ENCODE data around the gene ILF2. TPM values are rescaled to one million over a fixed set of nuclear protein-coding genes. Genes with fewer than 3 reads are reported as not detected.

ILF2 gene
- polyA plus RNA-seq, 1 of the 3 experiments (the other 2 are of a cell fraction) = 189 TPM

DNA sequence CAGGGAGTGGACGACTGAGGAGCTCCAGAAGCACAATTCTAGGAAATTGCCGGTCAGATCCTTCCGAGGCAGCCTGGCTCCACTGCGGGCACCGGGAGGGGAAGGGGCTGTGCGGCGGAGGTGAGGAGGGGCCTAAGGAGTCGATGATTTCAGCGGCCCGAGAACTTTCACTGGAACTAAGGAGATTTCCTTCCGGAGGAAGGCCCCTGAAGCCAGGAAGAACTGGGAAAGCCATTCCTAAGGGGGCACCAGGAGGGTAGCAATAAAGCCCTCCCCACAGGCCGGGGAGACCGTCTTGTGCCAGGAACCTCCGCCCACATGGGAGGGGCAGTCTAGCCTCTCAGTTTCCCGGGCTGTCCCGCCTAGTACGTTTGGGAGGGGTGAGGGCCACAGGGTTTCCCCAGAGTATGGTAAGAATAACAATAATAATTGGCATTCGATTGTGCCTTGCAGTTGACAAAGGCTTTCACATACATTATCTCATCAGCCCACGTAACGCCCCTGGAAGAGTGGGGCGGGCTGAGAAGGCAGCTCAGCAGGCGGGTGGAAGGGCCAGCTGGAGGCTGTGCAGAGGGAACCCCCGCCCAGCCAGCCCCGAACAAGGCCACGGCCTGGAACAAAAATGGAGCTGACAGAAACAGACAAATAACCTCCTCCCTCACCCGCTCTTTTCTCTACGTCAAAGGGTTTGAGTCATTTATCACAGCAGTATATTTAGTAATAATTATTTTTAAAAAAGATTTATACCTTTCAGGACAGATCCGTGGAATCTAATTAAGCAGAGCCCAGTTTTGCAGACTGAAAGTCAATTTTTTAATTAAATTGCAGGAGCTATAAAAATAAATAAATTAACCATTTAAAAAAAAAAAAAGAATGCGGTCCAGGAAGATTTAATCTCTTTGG, 27.5 kb upstream of the ILF2 start:
- POLR2A ChIA-PET = no interaction called here
- no peak overlapping the region for H3K9ac ChIP-seq
- H4K20me1 ChIP-seq (ENCODE audit: insufficient read depth) = no peaks in the 10 kb centered on the region
- peak overlapping the region; percentile 74; the same call in 1 of the 2 replicates for H2AFZ ChIP-seq (ENCODE audit: low read depth)
- H3K27ac ChIP-seq (ENCODE audit: low read depth in 2 of 2, low read length in 1 of 2) = no peak overlapping the region
- no peak overlapping the region for H3K4me2 ChIP-seq
- TF ChIP-seq MEF2A (IDR thresholded peaks at IDR 0.05; ENCODE audit: borderline replicate concordance, low read depth) (no peak), NFIC (IDR thresholded peaks at IDR 0.05; ENCODE audit: borderline replicate concordance) (no peak), RCOR1 (IDR thresholded peaks at IDR 0.05; ENCODE audit: low read length) (no peak), FOSL2 (IDR thresholded peaks at IDR 0.05; ENCODE audit: borderline replicate concordance, low read depth) (no peak), EZH2phosphoT487 (IDR thresholded peaks at IDR 0.05; ENCODE audit: borderline replicate concordance, low read depth) (no peak), MXI1 (IDR thresholded peaks at IDR 0.05; ENCODE audit: low read depth, low read length) (no peak), ELF1 (IDR thresholded peaks at IDR 0.05) (no peak), RXRA (IDR thresholded peaks at IDR 0.05; ENCODE audit: borderline replicate concordance, low read depth) (no peak)
- TF ChIP-seq, protein P1, sequence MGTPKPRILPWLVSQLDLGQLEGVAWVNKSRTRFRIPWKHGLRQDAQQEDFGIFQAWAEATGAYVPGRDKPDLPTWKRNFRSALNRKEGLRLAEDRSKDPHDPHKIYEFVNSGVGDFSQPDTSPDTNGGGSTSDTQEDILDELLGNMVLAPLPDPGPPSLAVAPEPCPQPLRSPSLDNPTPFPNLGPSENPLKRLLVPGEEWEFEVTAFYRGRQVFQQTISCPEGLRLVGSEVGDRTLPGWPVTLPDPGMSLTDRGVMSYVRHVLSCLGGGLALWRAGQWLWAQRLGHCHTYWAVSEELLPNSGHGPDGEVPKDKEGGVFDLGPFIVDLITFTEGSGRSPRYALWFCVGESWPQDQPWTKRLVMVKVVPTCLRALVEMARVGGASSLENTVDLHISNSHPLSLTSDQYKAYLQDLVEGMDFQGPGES (IDR thresholded peaks at IDR 0.05; ENCODE audit: low read depth, low read length) = no peak
- peak; percentile 49 for DNase-seq
- WGBS (ENCODE audit: low lambda C conversion rate) = 82% methylated on average over 29 of the region's 29 CpGs
- no peaks in the 10 kb centered on the region for H3K36me3 ChIP-seq (replicated peaks in 1 of 2; ENCODE audit: control insufficient read depth in 1 of 2, insufficient read depth in 2 of 2, low read length in 1 of 2)
- no peaks in the 10 kb centered on the region for H3K27me3 ChIP-seq (ENCODE audit: insufficient read depth)
- no peaks in the 10 kb centered on the region for H3K9me2 ChIP-seq
- H3K4me1 ChIP-seq (ENCODE audit: control insufficient read depth in 1 of 2, insufficient read depth in 2 of 2, low read depth in 1 of 2, low read length in 1 of 2) = peaks cover 0 to 16% of the 10 kb centered on the region in 2 experiments; a peak in 1 of 4 replicates
- no peaks in the 10 kb centered on the region for H3K79me2 ChIP-seq (ENCODE audit: insufficient read depth)
- CTCF ChIA-PET = interaction anchor here (1.4 to 3.2 kb wide), 3 partner anchors 20 to 51 kb away, joined by 6 to 13 read pairs (median 7); partner anchors contain the start of gene NPR1
- peaks cover 3% of the 10 kb centered on the region for H3F3A ChIP-seq (replicated peaks; ENCODE audit: insufficient read depth)
- no peaks in the 10 kb centered on the region for H3K9me3 ChIP-seq
- no peak overlapping the region for H3K4me3 ChIP-seq (ENCODE audit: low read depth in 2 of 2, low read length in 1 of 2)

DNA sequence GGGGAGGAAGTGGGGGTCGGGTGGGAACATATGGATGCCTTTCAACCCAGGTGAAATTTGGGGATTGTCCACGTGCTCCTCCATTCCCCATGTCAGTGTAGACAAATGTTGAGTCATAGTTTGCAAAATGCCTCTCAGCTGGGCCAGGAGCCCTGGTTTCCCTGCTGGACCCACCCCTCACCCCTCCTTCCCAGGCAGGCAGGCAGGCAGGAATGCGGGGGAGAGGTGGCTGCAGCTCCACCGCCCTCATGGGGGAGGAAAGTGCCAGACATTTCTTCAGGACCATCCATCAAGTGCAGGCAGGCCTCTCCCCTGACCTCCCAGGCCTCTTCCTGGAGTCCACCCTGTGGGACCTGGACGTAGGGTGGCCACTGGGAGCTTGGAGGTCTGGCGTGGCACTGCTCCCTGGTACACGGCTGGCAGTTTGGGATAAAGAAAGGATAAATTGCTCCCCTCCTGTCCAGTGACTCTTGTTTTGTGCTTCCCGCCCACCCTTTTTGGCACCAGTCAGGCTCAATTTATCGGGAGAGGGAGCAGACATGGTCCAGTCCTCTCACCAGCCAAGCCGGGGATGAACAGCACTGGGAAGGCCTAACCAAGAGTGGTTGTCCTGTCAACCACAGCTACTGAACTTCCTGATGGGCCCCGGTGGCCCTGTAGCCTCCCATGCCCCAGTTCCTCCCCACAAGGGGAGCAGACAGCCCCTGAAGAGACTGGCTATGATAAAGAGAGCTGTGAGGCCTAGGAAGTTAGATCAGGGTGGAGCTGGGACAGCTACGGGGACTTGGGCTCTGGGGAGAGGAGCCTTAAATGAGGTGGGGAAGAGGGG, 26.6 kb upstream of the ILF2 start:
- ChIA-PET CTCF (interaction anchor here (1.4 to 1.7 kb wide), 2 partner anchors 20 to 52 kb away, joined by 6 to 7 read pairs; no protein-coding TSS in a partner anchor), POLR2A (no interaction called here)
- Histone ChIP-seq H3K9ac (no peak overlapping the region), H3K36me3 (replicated peaks in 1 of 2; ENCODE audit: control insufficient read depth in 1 of 2, insufficient read depth in 2 of 2, low read length in 1 of 2) (no peaks in the 10 kb centered on the region), H2AFZ (ENCODE audit: low read depth) (peak overlapping the region; percentile 72; the same call in 1 of the 2 replicates), H3K27ac (ENCODE audit: low read depth in 2 of 2, low read length in 1 of 2) (no peak overlapping the region), H4K20me1 (ENCODE audit: insufficient read depth) (no peaks in the 10 kb centered on the region), H3K4me2 (no peak overlapping the region), H3K4me1 (ENCODE audit: control insufficient read depth in 1 of 2, insufficient read depth in 2 of 2, low read depth in 1 of 2, low read length in 1 of 2) (peaks cover 0 to 16% of the 10 kb centered on the region in 2 experiments; a peak in 1 of 4 replicates), H3K79me2 (ENCODE audit: insufficient read depth) (no peaks in the 10 kb centered on the region), H3F3A (replicated peaks; ENCODE audit: insufficient read depth) (peaks cover 3% of the 10 kb centered on the region), H3K9me3 (no peaks in the 10 kb centered on the region), H3K27me3 (ENCODE audit: insufficient read depth) (no peaks in the 10 kb centered on the region), H3K9me2 (no peaks in the 10 kb centered on the region), H3K4me3 (ENCODE audit: low read depth in 2 of 2, low read length in 1 of 2) (no peak overlapping the region)
- TF ChIP-seq TEAD4 (IDR thresholded peaks at IDR 0.05; ENCODE audit: borderline replicate concordance, insufficient read depth) (no peak), FOSL2 (IDR thresholded peaks at IDR 0.05; ENCODE audit: borderline replicate concordance, low read depth) (no peak), FOXJ3 (CRISPR knock-in tag; IDR thresholded peaks at IDR 0.05) (no peak), MEF2A (IDR thresholded peaks at IDR 0.05; ENCODE audit: borderline replicate concordance, low read depth) (no peak)
- TF ChIP-seq, protein P2, sequence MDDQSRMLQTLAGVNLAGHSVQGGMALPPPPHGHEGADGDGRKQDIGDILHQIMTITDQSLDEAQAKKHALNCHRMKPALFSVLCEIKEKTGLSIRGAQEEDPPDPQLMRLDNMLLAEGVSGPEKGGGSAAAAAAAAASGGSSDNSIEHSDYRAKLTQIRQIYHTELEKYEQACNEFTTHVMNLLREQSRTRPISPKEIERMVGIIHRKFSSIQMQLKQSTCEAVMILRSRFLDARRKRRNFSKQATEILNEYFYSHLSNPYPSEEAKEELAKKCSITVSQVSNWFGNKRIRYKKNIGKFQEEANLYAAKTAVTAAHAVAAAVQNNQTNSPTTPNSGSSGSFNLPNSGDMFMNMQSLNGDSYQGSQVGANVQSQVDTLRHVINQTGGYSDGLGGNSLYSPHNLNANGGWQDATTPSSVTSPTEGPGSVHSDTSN (IDR thresholded peaks at IDR 0.05) = peak; percentile 62
- 70% methylated on average over 8 of the region's 12 CpGs for WGBS (ENCODE audit: low lambda C conversion rate)
- peak; percentile 27 for DNase-seq

All from SK-N-SH (cell line).